ENCODE results near the gene SEC14L1. TPM values are rescaled to one million over a fixed set of nuclear protein-coding genes. Genes with fewer than 3 reads are reported as not detected.

The SEC14L1 gene
- total RNA-seq, 1 experiment from 2014 or later = 58.6 TPM

GRCh38 chr17:77132411-77133086 is 8.2 kb upstream of the SEC14L1 start:
- Histone ChIP-seq H3K9me3 (ENCODE audit: control insufficient read depth, low read depth, low read length) (no peaks in the 10 kb centered on the region), H4K8ac (replicated peaks; ENCODE audit: insufficient read length, low read depth, low read length) (no peak overlapping the region), H3K27ac (ENCODE audit: insufficient read length, low read depth, low read length) (no peak overlapping the region), H3K79me1 (ENCODE audit: insufficient read depth, low read depth, low read length, poor library complexity, severe bottlenecking) (no peaks in the 10 kb centered on the region), H3K27me3 (ENCODE audit: insufficient read depth, low read length) (no peaks in the 10 kb centered on the region), H3T11ph (ENCODE audit: low read length) (no peak overlapping the region), H3K79me2 (ENCODE audit: insufficient read depth, low read length) (no peaks in the 10 kb centered on the region), H3K4me1 (ENCODE audit: insufficient read depth, low read length) (no peaks in the 10 kb centered on the region), H2BK12ac (ENCODE audit: insufficient read length, low read depth, low read length) (no peak overlapping the region), H3K14ac (ENCODE audit: insufficient read depth, low read length) (no peak overlapping the region), H4K20me1 (ENCODE audit: control insufficient read depth, insufficient read depth, insufficient read length) (no peaks in the 10 kb centered on the region), H4K91ac (ENCODE audit: insufficient read length, low read depth, low read length) (no peak overlapping the region), H2AK5ac (ENCODE audit: insufficient read length, low read length) (no peak overlapping the region), H2AFZ (ENCODE audit: low read length) (no peak overlapping the region), H3K4ac (ENCODE audit: low read depth, low read length) (no peak overlapping the region), H2BK15ac (ENCODE audit: low read depth, low read length) (no peak overlapping the region), H3K23ac (ENCODE audit: insufficient read length, low read depth, low read length) (no peak overlapping the region), H2BK5ac (ENCODE audit: insufficient read length, low read length) (no peak overlapping the region), H2BK20ac (ENCODE audit: low read depth, low read length, poor library complexity, severe bottlenecking) (no peak overlapping the region), H3K18ac (ENCODE audit: insufficient read length, low read depth, low read length) (no peak overlapping the region), H3K9ac (ENCODE audit: extremely low read depth, insufficient read length, low read length) (no peak overlapping the region), H3K56ac (ENCODE audit: insufficient read length, low read depth, low read length) (no peak overlapping the region), H2BK120ac (ENCODE audit: low read depth, low read length, poor library complexity, severe bottlenecking) (no peak overlapping the region), H3K23me2 (ENCODE audit: insufficient read length, low read depth, low read length, poor library complexity, severe bottlenecking) (no peaks in the 10 kb centered on the region), H4K5ac (ENCODE audit: insufficient read length, low read depth, low read length) (no peak overlapping the region), H3K4me2 (ENCODE audit: insufficient read depth, insufficient read length, low read length) (no peak overlapping the region)
- peaks cover 6 to 9% of the 10 kb centered on the region in 2 experiments for H3K9me3 Mint-ChIP-seq
- peaks cover 0 to 6% (median 6%) of the 10 kb centered on the region in 3 experiments; a peak in 5 of 7 replicates for H3K36me3 Mint-ChIP-seq (ENCODE audit: insufficient read depth in 1 of 3, low read depth in 3 of 3)
- peaks cover 3 to 4% of the 10 kb centered on the region in 2 experiments for H3K4me1 Mint-ChIP-seq
- no peak for DNase-seq
- H3K27ac Mint-ChIP-seq = no peak overlapping the region
- WGBS (ENCODE audit: extremely low coverage, insufficient read length, low lambda C conversion rate) = no CpG with 5 or more reads among the region's 9 CpGs
- TF ChIP-seq CTCF (conservative IDR thresholded peaks at IDR 0.05) = no peak
- peaks cover 5% of the 10 kb centered on the region for H3K27me3 Mint-ChIP-seq (ENCODE audit: low read depth)
- H3K4me3 Mint-ChIP-seq = no peak overlapping the region
